GM19455 (cell line): ENCODE measurements around the gene TDRKH.

ENCODE experiments used
- ATAC-seq: cut with Tn5 transposase; IDR thresholded peaks from one replicate; pipeline ENCODE4 v1.9.1; 2021; ENCODE audit not compliant: unreplicated experiment

TDRKH gene

GRCh38 chr1:151823175-151823574, 32.9 kb upstream of the TDRKH start:
- ATAC-seq, result no peak

GRCh38 chr1:151822404-151822803, 32.1 kb upstream of the TDRKH start:
- no peak for ATAC-seq

GRCh38 chr1:151820940-151821339, 30.6 kb upstream of the TDRKH start:
- no peak for ATAC-seq

GRCh38 chr1:151819976-151820623, 29.8 kb upstream of the TDRKH start:
- no peak for ATAC-seq

GRCh38 chr1:151819227-151819835, 29.0 kb upstream of the TDRKH start:
- ATAC-seq, result no peak

- no peak for ATAC-seq
These were observed 27.0 kb upstream of the TDRKH start for GRCh38 chr1:151817353-151817730.

- ATAC-seq, result no peak
These were observed 26.4 kb upstream of the TDRKH start for GRCh38 chr1:151816548-151817352.

GRCh38 chr1:151815716-151816327, 25.5 kb upstream of the TDRKH start:
- no peak for ATAC-seq

- ATAC-seq, result no peak
These were observed 24.8 kb upstream of the TDRKH start for GRCh38 chr1:151814971-151815545.

- no peak for ATAC-seq
These were observed 24.1 kb upstream of the TDRKH start for GRCh38 chr1:151814426-151814825.

GRCh38 chr1:151813271-151813977, 23.1 kb upstream of the TDRKH start:
- no peak for ATAC-seq

- no peak for ATAC-seq
These were observed 20.9 kb upstream of the TDRKH start for GRCh38 chr1:151811181-151811580.

- ATAC-seq, result no peak
These were observed 19.8 kb upstream of the TDRKH start for GRCh38 chr1:151809985-151810556.

- ATAC-seq, result no peak
These were observed 19.1 kb upstream of the TDRKH start for GRCh38 chr1:151809290-151809984.

GRCh38 chr1:151807766-151808165, 17.5 kb upstream of the TDRKH start:
- no peak for ATAC-seq

- no peak for ATAC-seq
These were observed 16.8 kb upstream of the TDRKH start for GRCh38 chr1:151807131-151807530.

GRCh38 chr1:151806170-151806569, 15.9 kb upstream of the TDRKH start:
- no peak for ATAC-seq

- no peak for ATAC-seq
These were observed 14.9 kb upstream of the TDRKH start, which contains the start of gene LINGO4 for GRCh38 chr1:151805066-151805820. Gene LINGO4 (minus strand): TSS chr1:151805419. CDS start chr1:151802704, 2,715 bp downstream.

GRCh38 chr1:151803915-151804314, 13.6 kb upstream of the TDRKH start:
- no peak for ATAC-seq
